B cell (primary cell): ENCODE results near the gene CDK6.

Experiments
- CTCF ChIP-seq: fragments of 200-600 bp; IDR thresholded peaks from one replicate; pipeline ENCODE4 v1.8.0; 2022; ENCODE audit warnings: antibody characterized with exemption, mild to moderate bottlenecking
- EZH2 ChIP-seq: IDR thresholded peaks from 2 replicates; pipeline ENCODE4 v1.6.1; 2012; ENCODE audit warnings: borderline replicate concordance, low read depth, mild to moderate bottlenecking, moderate library complexity, low read length; ENCODE audit not compliant: insufficient read depth, poor library complexity, severe bottlenecking

GRCh38 chr7:92657391-92657790 is 179.0 kb downstream of the CDK6 start:
- TF ChIP-seq CTCF: no peak
- TF ChIP-seq EZH2: no peak
